NB4 (cell line): ENCODE measurements around the gene SPSB1.

Experiments used
- DNase-seq: peaks from one replicate; pipeline ENCODE4 v3.0.0; 2010; ENCODE audit warnings: low read depth
- H3K4me3 ChIP-seq: one replicate; pipeline ENCODE4 v1.5.1; 2011; ENCODE audit warnings: mild to moderate bottlenecking, low read depth, low read length, moderate library complexity
- CTCF ChIP-seq: IDR thresholded peaks from one replicate; pipeline ENCODE4 v1.5.1; 2012; ENCODE audit warnings: low read depth, low read length
- MAX ChIP-seq: IDR thresholded peaks from 2 replicates; pipeline ENCODE4 v1.6.1; 2011; ENCODE audit warnings: low read depth, low read length
- MYC ChIP-seq: IDR thresholded peaks from 2 replicates; pipeline ENCODE4 v1.6.1; 2011; ENCODE audit warnings: low read depth, low read length
- POLR2A ChIP-seq: IDR thresholded peaks from 2 replicates; pipeline ENCODE4 v1.6.1; 2011; ENCODE audit warnings: mild to moderate bottlenecking; ENCODE audit not compliant: insufficient read length; ENCODE audit errors: extremely low read depth

Gene SPSB1

GRCh38 chr1:9319789-9320519 lies 27.3 kb downstream of the SPSB1 start:
- no peak overlapping the region for H3K4me3 ChIP-seq
- TF ChIP-seq MAX, result no peak
- TF ChIP-seq CTCF, result no peak
- no peak for TF ChIP-seq POLR2A
- no peak for TF ChIP-seq MYC
- DNase-seq, result no peak

GRCh38 chr1:9320520-9321479 lies 28.1 kb downstream of the SPSB1 start:
- H3K4me3 ChIP-seq, result no peak overlapping the region
- no peak for DNase-seq
- no peak for TF ChIP-seq MYC
- no peak for TF ChIP-seq MAX
- no peak for TF ChIP-seq CTCF
- TF ChIP-seq POLR2A, result no peak

- peak; percentile 53 for DNase-seq
- H3K4me3 ChIP-seq, result no peak overlapping the region
- TF ChIP-seq MYC, result no peak
- TF ChIP-seq CTCF, result no peak
- TF ChIP-seq POLR2A, result no peak
- TF ChIP-seq MAX, result no peak
Observed at GRCh38 chr1:9321480-9321849, 28.8 kb downstream of the SPSB1 start.

- no peak overlapping the region for H3K4me3 ChIP-seq
- TF ChIP-seq POLR2A, result no peak
- no peak for TF ChIP-seq MYC
- TF ChIP-seq MAX, result no peak
- no peak for TF ChIP-seq CTCF
- no peak for DNase-seq
Observed at GRCh38 chr1:9321986-9322660, 29.4 kb downstream of the SPSB1 start.

- TF ChIP-seq CTCF (no peak), POLR2A (no peak), MAX (no peak), MYC (no peak)
- no peak for DNase-seq
- H3K4me3 ChIP-seq, result no peak overlapping the region
Observed at GRCh38 chr1:9322661-9323244, 30.1 kb downstream of the SPSB1 start.
